ENCODE data around the gene HERC5.

- TF ChIP-seq ZNF70 (CRISPR knock-in tag; IDR thresholded peaks at IDR 0.05): no peak
- no peak for TF ChIP-seq ESRRG (CRISPR knock-in tag; IDR thresholded peaks at IDR 0.05)
- TF ChIP-seq ARNTL (CRISPR knock-in tag; IDR thresholded peaks at IDR 0.05; ENCODE audit: borderline replicate concordance, low read depth): no peak
- no peak for TF ChIP-seq GLIS3 (CRISPR knock-in tag; IDR thresholded peaks at IDR 0.05)
- TF ChIP-seq PATZ1 (CRISPR knock-in tag; IDR thresholded peaks at IDR 0.05; ENCODE audit: borderline replicate concordance): no peak
- TF ChIP-seq ZNF8 (CRISPR knock-in tag; IDR thresholded peaks at IDR 0.05): no peak
- no peak for TF ChIP-seq CSDC2 (CRISPR knock-in tag; IDR thresholded peaks at IDR 0.05)
- TF ChIP-seq ZNF565 (CRISPR knock-in tag; conservative IDR thresholded peaks at IDR 0.05; ENCODE audit: low read depth): no peak
Measured at GRCh38 chr4:88414755-88415154, 42.2 kb upstream of the HERC5 start.
